Right atrium auricular region (tissue), 2 donors: ENCODE measurements around the gene RNF220. TPM values are rescaled to one million over a fixed set of nuclear protein-coding genes. Genes with fewer than 3 reads are reported as not detected.

Experiments used
- DNase-seq: peaks from one replicate; pipeline ENCODE4 v3.0.0-alpha.2; 2019; ENCODE audit warnings: low spot score
- H3K27ac ChIP-seq, 2 donors: fragments of 200-600 bp; sonication (generic); 1 replicate in 1 of 2; 2 replicates in 1 of 2; pipeline ENCODE4 v1.5.1; 2016 to 2019
- H3K27me3 ChIP-seq, 2 donors: fragments of 200-600 bp; sonication (generic); one replicate each; pipeline versions ENCODE4 v1.5.1 to v1.6.0; 2017 to 2019
- H3K36me3 ChIP-seq: fragments of 200-600 bp; sonication (generic); one replicate; pipeline ENCODE4 v1.5.1; 2016
- H3K4me1 ChIP-seq, 2 donors: fragments of 200-600 bp; sonication (generic); one replicate each; pipeline versions ENCODE4 v1.5.1 to v1.6.0; 2017 to 2019
- H3K4me3 ChIP-seq, 2 donors: fragments of 200-600 bp; sonication (generic); 1 replicate in 1 of 2; 2 replicates in 1 of 2; pipeline ENCODE4 v1.5.1; 2017 to 2019; ENCODE audit warnings: mild to moderate bottlenecking in 1 of 2, moderate library complexity in 1 of 2
- H3K9me3 ChIP-seq, 2 donors: fragments of 200-600 bp; sonication (generic); one replicate each; pipeline ENCODE4 v1.5.1; 2019
- CTCF ChIP-seq, 2 donors: fragments of 200-600 bp; sonication (generic); IDR thresholded peaks; one replicate each; pipeline ENCODE4 v1.5.1; 2019; ENCODE audit warnings: antibody characterized with exemption in 2 of 2
- total RNA-seq, 2 donors: library from RNA; depleted of rRNA; stranded (reverse); fragments of >200 nt; gene quantifications; one replicate each; pipeline ENCODE4 v1.1.0, GENCODE V29; 2016

Gene RNF220
- total RNA-seq, 2 donors from 2014 or later: 76.1 to 91.6 TPM

GRCh38 chr1:44591381-44591780 lies 186.3 kb downstream of the RNF220 start:
- Histone ChIP-seq H3K27ac (no peak overlapping the region), H3K36me3 (no peaks in the 10 kb centered on the region), H3K9me3 (no peaks in the 10 kb centered on the region), H3K4me1 (no peaks in the 10 kb centered on the region), H3K27me3 (no peaks in the 10 kb centered on the region), H3K4me3 (no peak overlapping the region)
- no peak for TF ChIP-seq CTCF (IDR thresholded peaks at IDR 0.05)
- no peak for DNase-seq

GRCh38 chr1:44592208-44593145 lies 187.4 kb downstream of the RNF220 start:
- no peak for TF ChIP-seq CTCF (IDR thresholded peaks at IDR 0.05)
- DNase-seq: no peak
- no peak overlapping the region for H3K27ac ChIP-seq
- no peaks in the 10 kb centered on the region for H3K4me1 ChIP-seq
- H3K27me3 ChIP-seq: no peaks in the 10 kb centered on the region
- H3K9me3 ChIP-seq: no peaks in the 10 kb centered on the region
- H3K36me3 ChIP-seq: no peaks in the 10 kb centered on the region
- H3K4me3 ChIP-seq: no peak overlapping the region

- H3K4me3 ChIP-seq: no peak overlapping the region
- no peaks in the 10 kb centered on the region for H3K4me1 ChIP-seq
- no peak overlapping the region for H3K27ac ChIP-seq
- DNase-seq: no peak
- H3K9me3 ChIP-seq: no peaks in the 10 kb centered on the region
- H3K36me3 ChIP-seq: no peaks in the 10 kb centered on the region
- TF ChIP-seq CTCF (IDR thresholded peaks at IDR 0.05): no peak
- H3K27me3 ChIP-seq: no peaks in the 10 kb centered on the region
Measured at GRCh38 chr1:44594353-44594752, 189.3 kb downstream of the RNF220 start.

- Histone ChIP-seq H3K36me3 (no peaks in the 10 kb centered on the region), H3K4me1 (no peaks in the 10 kb centered on the region), H3K27ac (no peak overlapping the region), H3K4me3 (no peak overlapping the region), H3K9me3 (no peaks in the 10 kb centered on the region), H3K27me3 (no peaks in the 10 kb centered on the region)
- DNase-seq: peak; percentile 78
- TF ChIP-seq CTCF (IDR thresholded peaks at IDR 0.05): peak; percentile 88 to 98
Measured at GRCh38 chr1:44594871-44595735, 190.0 kb downstream of the RNF220 start.

- H3K4me1 ChIP-seq: no peaks in the 10 kb centered on the region
- TF ChIP-seq CTCF (IDR thresholded peaks at IDR 0.05): no peak
- H3K9me3 ChIP-seq: no peaks in the 10 kb centered on the region
- no peak overlapping the region for H3K4me3 ChIP-seq
- no peaks in the 10 kb centered on the region for H3K36me3 ChIP-seq
- no peak for DNase-seq
- no peaks in the 10 kb centered on the region for H3K27me3 ChIP-seq
- H3K27ac ChIP-seq: no peak overlapping the region
Measured at GRCh38 chr1:44596511-44596910, 191.5 kb downstream of the RNF220 start.
